Measurements from ENCODE around the gene HPGDS.
A peak's percentile ranks its signal among the peaks of the same experiment; 100 is the strongest.

The HPGDS gene

GRCh38 chr4:94267037-94267436 is 75.6 kb downstream of the HPGDS start (continued):
- TF ChIP-seq, protein P1, sequence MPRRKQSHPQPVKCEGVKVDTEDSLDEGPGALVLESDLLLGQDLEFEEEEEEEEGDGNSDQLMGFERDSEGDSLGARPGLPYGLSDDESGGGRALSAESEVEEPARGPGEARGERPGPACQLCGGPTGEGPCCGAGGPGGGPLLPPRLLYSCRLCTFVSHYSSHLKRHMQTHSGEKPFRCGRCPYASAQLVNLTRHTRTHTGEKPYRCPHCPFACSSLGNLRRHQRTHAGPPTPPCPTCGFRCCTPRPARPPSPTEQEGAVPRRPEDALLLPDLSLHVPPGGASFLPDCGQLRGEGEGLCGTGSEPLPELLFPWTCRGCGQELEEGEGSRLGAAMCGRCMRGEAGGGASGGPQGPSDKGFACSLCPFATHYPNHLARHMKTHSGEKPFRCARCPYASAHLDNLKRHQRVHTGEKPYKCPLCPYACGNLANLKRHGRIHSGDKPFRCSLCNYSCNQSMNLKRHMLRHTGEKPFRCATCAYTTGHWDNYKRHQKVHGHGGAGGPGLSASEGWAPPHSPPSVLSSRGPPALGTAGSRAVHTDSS (tag by site-specific recombination; IDR thresholded peaks at IDR 0.05) = no peak
- TF ChIP-seq OSR2 (tag by site-specific recombination; IDR thresholded peaks at IDR 0.05) = no peak
- TF ChIP-seq ZNF140 (tag by site-specific recombination; IDR thresholded peaks at IDR 0.05) = no peak
- TF ChIP-seq ZNF776 (tag by site-specific recombination; IDR thresholded peaks at IDR 0.05; ENCODE audit: borderline replicate concordance) = no peak
- no peak for TF ChIP-seq RBAK (tag by site-specific recombination; IDR thresholded peaks at IDR 0.05)
- no peak for TF ChIP-seq ZNF146 (tag by site-specific recombination; IDR thresholded peaks at IDR 0.05)
- no peak for TF ChIP-seq ZNF701 (tag by site-specific recombination; IDR thresholded peaks at IDR 0.05)
- no peak for TF ChIP-seq PRDM1 (tag by site-specific recombination; IDR thresholded peaks at IDR 0.05)
- TF ChIP-seq ZNF530 (tag by site-specific recombination; IDR thresholded peaks at IDR 0.05; ENCODE audit: low read depth) = no peak
- TF ChIP-seq ZNF280D (tag by site-specific recombination; IDR thresholded peaks at IDR 0.05) = no peak

GRCh38 chr4:94262163-94263016 is 80.2 kb downstream of the HPGDS start:
- no peaks in the 10 kb centered on the region for H3K4me1 ChIP-seq (ENCODE audit: control insufficient read depth, insufficient read depth, low read length)
- POLR2A ChIA-PET = no interaction called here
- peak overlapping the region; percentile 44; the same call in 1 of the 2 replicates for H3K27ac ChIP-seq (ENCODE audit: extremely low read depth, low read depth, low read length)
- no peaks in the 10 kb centered on the region for H3K9me3 ChIP-seq (ENCODE audit: control insufficient read depth, insufficient read depth, low read depth, low read length)
- peaks cover 0 to 28% of the 10 kb centered on the region in 2 experiments; a peak in 2 of 3 replicates for H3K36me3 ChIP-seq (ENCODE audit: control insufficient read depth in 2 of 2, insufficient read depth in 1 of 2, low read length in 2 of 2)
- no peak overlapping the region for H3K4me3 ChIP-seq (ENCODE audit: low read depth, low read length)
- CTCF ChIA-PET = no interaction called here
- TF ChIP-seq SCRT2 (tag by site-specific recombination; IDR thresholded peaks at IDR 0.05) (peak; percentile 80), SCRT1 (tag by site-specific recombination; IDR thresholded peaks at IDR 0.05; ENCODE audit: borderline replicate concordance) (peak; percentile 78; the same call in 1 of the 2 replicates), ZNF629 (tag by site-specific recombination; IDR thresholded peaks at IDR 0.05) (peak; percentile 52), HIC1 (tag by site-specific recombination; IDR thresholded peaks at IDR 0.05) (no peak), ELK4 (IDR thresholded peaks at IDR 0.05; ENCODE audit: borderline replicate concordance, low read depth, low read length) (no peak), MZF1 (tag by site-specific recombination; IDR thresholded peaks at IDR 0.05; ENCODE audit: borderline replicate concordance) (peak; percentile 66; the same call in 1 of the 2 replicates), OSR2 (tag by site-specific recombination; IDR thresholded peaks at IDR 0.05) (peak; percentile 95), HOXD13 (CRISPR knock-in tag; IDR thresholded peaks at IDR 0.05; ENCODE audit: borderline replicate concordance) (0 out of 2 replicates have a peak, but pooled peaks have one; percentile 31), SP7 (tag by site-specific recombination; IDR thresholded peaks at IDR 0.05) (peak; percentile 72)
- TF ChIP-seq, protein P2, sequence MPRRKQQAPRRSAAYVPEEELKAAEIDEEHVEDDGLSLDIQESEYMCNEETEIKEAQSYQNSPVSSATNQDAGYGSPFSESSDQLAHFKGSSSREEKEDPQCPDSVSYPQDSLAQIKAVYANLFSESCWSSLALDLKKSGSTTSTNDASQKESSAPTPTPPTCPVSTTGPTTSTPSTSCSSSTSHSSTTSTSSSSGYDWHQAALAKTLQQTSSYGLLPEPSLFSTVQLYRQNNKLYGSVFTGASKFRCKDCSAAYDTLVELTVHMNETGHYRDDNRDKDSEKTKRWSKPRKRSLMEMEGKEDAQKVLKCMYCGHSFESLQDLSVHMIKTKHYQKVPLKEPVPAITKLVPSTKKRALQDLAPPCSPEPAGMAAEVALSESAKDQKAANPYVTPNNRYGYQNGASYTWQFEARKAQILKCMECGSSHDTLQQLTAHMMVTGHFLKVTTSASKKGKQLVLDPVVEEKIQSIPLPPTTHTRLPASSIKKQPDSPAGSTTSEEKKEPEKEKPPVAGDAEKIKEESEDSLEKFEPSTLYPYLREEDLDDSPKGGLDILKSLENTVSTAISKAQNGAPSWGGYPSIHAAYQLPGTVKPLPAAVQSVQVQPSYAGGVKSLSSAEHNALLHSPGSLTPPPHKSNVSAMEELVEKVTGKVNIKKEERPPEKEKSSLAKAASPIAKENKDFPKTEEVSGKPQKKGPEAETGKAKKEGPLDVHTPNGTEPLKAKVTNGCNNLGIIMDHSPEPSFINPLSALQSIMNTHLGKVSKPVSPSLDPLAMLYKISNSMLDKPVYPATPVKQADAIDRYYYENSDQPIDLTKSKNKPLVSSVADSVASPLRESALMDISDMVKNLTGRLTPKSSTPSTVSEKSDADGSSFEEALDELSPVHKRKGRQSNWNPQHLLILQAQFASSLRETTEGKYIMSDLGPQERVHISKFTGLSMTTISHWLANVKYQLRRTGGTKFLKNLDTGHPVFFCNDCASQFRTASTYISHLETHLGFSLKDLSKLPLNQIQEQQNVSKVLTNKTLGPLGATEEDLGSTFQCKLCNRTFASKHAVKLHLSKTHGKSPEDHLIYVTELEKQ (tag by site-specific recombination; IDR thresholded peaks at IDR 0.05; ENCODE audit: borderline replicate concordance) = peak; percentile 59; the same call in 1 of the 2 replicates
- TF ChIP-seq, protein P3, sequence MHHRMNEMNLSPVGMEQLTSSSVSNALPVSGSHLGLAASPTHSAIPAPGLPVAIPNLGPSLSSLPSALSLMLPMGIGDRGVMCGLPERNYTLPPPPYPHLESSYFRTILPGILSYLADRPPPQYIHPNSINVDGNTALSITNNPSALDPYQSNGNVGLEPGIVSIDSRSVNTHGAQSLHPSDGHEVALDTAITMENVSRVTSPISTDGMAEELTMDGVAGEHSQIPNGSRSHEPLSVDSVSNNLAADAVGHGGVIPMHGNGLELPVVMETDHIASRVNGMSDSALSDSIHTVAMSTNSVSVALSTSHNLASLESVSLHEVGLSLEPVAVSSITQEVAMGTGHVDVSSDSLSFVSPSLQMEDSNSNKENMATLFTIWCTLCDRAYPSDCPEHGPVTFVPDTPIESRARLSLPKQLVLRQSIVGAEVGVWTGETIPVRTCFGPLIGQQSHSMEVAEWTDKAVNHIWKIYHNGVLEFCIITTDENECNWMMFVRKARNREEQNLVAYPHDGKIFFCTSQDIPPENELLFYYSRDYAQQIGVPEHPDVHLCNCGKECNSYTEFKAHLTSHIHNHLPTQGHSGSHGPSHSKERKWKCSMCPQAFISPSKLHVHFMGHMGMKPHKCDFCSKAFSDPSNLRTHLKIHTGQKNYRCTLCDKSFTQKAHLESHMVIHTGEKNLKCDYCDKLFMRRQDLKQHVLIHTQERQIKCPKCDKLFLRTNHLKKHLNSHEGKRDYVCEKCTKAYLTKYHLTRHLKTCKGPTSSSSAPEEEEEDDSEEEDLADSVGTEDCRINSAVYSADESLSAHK (tag by site-specific recombination; IDR thresholded peaks at IDR 0.05) = peak; percentile 87
